SHP77 treated with DMSO at 0.1 percent for 48 hours (cell line): ENCODE data around the gene HEPACAM2.

ENCODE experiments used
- DNase-seq: peaks from one replicate; lab custom pipeline; 2025; lab: John Stamatoyannopoulos, UW

The HEPACAM2 gene

DNA sequence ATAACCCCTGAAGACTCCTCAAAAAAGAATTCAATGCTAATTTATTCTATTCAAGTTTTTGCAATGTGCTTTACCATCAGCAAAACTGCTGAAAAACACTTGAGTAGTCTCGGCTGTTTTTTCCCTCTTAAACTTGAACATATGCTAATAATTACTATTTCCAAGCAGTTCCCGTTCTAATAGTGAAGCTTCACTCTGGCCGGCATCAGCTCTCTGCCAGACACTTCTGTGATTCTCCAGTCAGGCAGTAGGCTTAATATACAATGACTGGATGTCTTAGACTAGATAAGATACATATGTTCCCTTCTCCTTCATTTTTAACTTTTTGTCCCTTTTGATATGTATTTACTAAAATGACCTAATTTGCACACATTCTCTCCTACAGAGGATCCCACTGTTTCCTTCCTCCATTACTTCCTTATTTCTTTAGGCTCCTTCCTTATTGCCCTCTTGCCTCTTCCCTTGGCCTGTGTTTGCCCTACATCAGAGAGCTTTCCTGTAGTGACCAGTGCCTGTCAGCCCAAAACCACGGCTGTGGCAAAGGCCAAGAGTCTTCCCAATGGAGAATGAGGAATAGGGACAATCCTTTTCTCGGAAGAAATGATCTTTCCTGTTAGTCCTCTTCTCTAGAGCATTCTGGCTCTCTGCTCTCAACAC lies 23.5 kb downstream of the HEPACAM2 start:
- no peak for DNase-seq

DNA sequence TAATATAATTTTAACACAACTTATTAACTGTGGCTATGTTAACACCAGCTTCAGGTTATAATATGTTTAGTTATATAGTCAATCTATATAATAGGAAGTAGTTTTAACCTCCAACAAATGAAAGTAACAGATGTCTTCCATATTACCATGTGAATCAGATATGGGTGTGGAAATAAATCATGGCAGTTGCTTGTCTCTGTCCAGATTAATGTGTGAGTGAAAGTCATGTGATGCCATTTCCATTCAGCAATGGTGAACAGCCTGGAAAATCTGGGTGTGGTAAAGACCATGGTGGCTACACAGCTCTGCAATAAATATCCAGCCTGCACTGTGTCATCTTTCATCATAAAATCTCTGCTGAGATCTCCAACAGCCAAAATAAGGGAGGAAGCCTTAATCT lies 27.8 kb downstream of the HEPACAM2 start:
- no peak for DNase-seq

DNA sequence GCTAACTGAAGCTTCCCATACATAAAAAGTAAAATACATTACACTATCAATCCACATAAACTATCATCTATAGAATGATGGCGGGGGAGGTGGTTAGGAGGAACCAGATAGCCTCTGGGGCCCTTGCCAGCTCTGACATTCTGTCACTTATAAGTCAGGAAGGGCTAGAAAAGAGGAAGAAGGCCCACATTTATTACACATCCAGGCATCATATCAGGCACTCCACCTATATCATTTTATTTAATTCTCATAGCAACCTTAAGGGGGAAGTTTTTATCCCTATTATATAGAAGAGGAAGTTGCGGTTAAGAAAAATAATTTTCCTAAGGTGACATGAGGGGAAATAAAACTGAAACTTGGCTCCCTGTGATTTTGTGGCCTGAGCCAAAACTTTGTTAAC lies 29.9 kb downstream of the HEPACAM2 start:
- no peak for DNase-seq

DNA sequence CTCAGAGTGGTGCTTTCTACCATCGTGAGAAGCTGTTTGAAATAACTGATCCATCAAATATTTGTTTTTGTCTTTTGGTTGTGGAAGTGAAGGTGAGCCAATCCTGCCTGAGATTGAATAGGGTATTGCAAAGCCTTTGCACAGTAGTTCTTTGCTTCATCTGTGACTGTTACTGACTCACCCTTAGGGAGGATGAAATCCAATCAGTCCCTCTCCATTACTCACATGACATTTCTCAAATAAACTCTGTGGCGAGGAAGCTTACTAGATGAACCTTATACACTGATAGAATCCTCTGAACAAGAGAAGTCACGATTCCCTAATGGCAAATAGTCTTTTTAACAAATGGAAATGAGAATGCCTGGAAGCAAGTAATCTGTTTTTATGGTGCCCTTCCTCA lies 31.9 kb downstream of the HEPACAM2 start:
- no peak for DNase-seq

DNA sequence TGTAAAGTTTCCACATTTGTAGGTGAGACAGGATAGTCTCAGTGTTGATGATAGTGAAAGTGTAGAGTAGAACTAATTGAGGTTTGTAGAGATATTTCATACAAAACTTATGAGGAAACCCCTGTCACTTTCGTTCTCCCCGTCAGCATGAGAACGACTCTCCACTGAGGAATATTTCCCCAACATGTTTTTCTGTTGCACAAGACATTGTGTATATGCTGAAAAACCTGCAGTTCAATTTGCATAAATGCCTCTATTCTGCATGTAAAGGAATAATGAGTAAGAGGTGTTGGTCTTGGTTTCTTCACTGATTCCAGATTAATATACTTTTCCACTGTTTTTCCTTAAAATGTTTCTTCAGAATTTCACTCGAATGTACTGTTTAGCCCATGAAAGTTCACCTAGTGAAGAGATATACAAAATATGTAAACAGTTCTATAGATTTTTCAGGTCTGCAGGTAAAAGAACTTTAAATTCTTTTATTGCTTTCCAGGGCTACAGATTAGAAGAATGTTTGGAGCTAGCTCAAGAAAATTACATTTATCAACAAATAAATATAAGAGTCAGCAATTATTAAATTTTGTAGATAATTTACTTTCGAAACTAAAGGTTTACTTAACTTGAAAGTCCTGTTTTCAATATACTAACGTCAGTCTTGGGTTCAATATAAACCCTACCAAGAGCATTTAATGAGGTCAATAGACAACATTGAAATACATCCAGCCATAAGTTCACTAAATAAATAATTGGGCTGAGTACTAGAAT lies 37.2 kb downstream of the HEPACAM2 start:
- no peak for DNase-seq

DNA sequence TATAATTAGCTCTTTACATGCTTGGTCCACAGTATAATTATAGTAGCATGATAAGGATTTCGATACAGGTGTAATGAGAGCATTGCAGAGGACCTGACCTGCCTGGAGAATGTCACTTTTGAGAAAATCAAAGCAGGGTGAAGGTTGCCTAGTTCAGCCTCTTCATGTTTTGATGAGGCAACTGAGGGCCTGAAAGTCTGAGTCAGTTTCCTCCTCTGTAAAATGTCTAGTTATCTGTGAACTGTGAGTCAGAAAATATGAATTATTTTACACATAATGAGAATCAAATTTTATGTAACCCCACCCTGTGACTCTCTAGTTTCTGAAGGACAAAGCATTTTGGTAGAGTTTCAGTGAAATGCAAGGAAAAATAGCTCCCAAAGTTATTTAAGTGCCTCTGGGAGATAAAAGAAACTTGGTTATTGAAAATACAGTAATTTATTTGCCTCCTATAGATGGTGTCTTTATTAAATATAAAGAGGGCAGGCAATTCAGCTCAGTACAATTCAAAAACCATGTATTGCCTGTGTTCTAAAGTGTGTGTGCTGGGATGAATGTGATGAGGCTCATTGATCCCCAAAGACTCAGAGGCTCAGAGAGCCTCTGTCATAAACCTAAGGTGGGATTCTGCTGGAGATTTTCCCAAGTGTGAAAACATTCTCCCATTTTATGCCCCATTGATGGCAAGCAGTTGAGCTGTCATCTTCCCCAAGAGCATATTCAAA lies 40.8 kb downstream of the HEPACAM2 start:
- no peak for DNase-seq

- no peak for DNase-seq
Measured at GRCh38 chr7:93179173-93179572, 47.1 kb downstream of the HEPACAM2 start.

- DNase-seq: no peak
Measured at GRCh38 chr7:93178213-93178612, 48.1 kb downstream of the HEPACAM2 start.

- no peak for DNase-seq
Measured at GRCh38 chr7:93176992-93177580, 49.2 kb downstream of the HEPACAM2 start.

DNA sequence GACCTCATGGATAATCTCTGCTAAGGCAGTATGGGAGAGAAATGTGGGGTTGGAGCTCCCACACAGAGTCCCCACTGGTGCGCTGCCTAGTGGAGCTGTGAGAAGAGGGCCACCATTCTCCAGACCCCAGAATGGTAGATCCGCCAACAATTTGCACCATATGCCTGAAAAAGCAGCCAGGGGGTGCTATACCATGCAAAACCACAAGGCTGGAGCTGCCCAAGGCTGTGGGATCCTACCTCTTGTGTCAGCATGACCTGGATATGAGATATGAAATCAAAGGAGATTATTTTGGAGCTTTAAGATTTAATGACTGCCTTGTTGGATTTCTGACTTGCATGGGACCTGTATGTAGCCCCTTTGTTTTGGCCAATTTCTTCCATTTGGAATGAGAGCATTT lies 51.0 kb downstream of the HEPACAM2 start:
- DNase-seq: no peak

DNA sequence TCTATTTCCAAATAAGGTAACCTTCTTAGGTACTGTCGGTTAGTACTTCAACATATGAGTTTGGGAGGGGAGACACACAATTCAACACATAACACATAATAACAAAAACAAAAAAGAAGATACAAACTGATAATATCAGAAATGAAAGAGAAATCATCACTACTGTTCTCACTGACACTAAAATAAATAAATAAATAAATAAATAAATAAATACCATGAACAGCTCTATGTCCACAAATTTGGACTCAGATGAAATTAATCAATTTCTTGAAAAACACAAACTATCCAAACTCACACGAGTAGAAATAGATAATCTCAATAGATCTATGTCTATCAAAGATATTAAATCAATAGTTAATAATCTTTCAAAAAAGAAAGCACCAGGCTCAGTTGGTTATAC lies 53.6 kb downstream of the HEPACAM2 start:
- DNase-seq: no peak

GRCh38 chr7:93171606-93172226 lies 54.6 kb downstream of the HEPACAM2 start:
- DNase-seq: no peak

DNA sequence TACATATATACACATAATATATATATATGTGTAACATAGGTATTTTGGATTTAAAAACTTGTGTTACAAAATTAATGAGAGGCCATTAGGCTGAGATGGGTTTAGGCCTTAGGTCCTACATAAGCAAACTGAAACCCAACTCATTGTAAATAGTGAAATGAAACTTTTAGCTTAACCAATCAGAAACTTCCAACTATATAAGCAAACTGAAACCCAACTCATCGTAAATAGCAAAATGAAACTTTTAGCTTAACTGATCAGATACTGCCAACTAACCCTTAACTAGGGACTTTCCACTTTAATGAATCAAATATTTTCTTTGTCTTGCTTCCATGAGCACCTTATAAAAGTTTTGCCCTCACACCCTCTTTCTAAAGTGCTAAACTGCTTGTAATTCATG lies 60.8 kb downstream of the HEPACAM2 start:
- DNase-seq: no peak

DNA sequence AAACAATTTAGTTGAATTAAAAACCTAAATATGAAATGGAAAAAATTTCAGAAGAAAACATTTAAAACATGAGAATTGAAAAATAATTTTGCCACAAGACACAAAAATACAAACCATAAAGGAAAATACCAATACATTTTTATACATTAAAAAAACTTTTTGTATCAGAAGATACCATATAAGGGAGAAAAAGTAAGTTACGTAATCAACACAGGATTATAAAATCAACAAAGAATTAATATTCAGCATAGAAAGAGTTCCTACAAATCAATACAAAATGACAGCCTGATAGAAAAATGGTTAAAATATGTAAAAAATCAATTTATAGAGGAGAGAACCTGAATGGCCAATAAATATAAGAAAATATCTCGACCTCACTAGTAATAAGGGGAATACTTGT lies 61.5 kb downstream of the HEPACAM2 start:
- DNase-seq: no peak

DNA sequence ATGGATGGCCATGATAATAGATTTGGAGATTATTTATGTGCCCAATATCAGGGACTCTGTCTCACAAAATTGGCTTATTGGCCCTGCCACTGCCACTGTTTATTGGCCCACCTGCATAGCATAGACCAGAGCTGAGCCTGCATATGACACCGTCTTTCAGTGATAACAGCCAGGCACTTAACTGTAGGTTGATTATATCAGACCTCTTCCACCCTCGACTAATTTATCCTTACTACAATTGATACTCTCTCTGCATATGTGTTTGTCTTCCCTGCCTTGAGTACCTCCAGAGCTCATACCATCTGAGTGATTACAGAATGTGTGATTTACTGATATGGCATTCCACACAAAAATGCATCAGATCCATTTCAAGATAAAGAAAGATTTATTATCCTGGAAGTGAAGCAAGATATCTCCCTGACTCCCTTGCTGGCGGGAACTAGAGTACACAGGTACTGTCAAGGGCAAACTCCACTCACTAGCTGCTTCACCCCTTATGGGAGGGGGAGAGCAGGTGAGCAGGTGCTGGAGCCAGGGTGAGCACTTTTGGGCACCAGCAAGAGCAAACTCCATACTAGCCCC lies 65.0 kb downstream of the HEPACAM2 start:
- DNase-seq: no peak

GRCh38 chr7:93160410-93160809 lies 65.9 kb downstream of the HEPACAM2 start:
- no peak for DNase-seq

- DNase-seq: no peak
Measured at GRCh38 chr7:93159490-93159889, 66.8 kb downstream of the HEPACAM2 start.

GRCh38 chr7:93156884-93157283 lies 69.4 kb downstream of the HEPACAM2 start:
- DNase-seq: no peak

GRCh38 chr7:93150200-93150835 lies 76.0 kb downstream of the HEPACAM2 start:
- DNase-seq: no peak

- no peak for DNase-seq
Measured at GRCh38 chr7:93148727-93149126, 77.5 kb downstream of the HEPACAM2 start.

GRCh38 chr7:93148144-93148543 lies 78.1 kb downstream of the HEPACAM2 start, which contains the start of gene SAMD9L:
Gene SAMD9L (minus strand): TSS chr7:93148385. CDS start chr7:93135971, 12,414 bp downstream.
- no peak for DNase-seq
